Activated T-helper 2 cell treated with anti-CD3 and anti-CD28 coated beads, Interferon-gamma antibody, Interleukin-2, Interleukin-4, amounts not matched to agents 10 μg/mL and 5 μg/mL and 100 μg/mL, durations not matched to agents 14 hours and 24 hours and 36 hours (primary cell): Measurements from ENCODE around the gene MLLT1. TPM values are rescaled to one million over a fixed set of nuclear protein-coding genes. Genes with fewer than 3 reads are reported as not detected.

Experiments
- DNase-seq: peaks from one replicate; pipeline ENCODE4 v3.0.0; 2021; ENCODE audit warnings: low spot score
- H3K27ac Mint-ChIP-seq: one replicate; pipeline ENCODE4 v1.8.0; 2021; ENCODE audit warnings: mixed read lengths
- H3K27me3 Mint-ChIP-seq: one replicate; pipeline ENCODE4 v1.8.0; 2021; ENCODE audit warnings: low read depth, mixed read lengths
- H3K36me3 Mint-ChIP-seq: one replicate; pipeline ENCODE4 v1.8.0; 2021; ENCODE audit warnings: low read depth, mixed read lengths
- H3K4me1 Mint-ChIP-seq: one replicate; pipeline ENCODE4 v1.8.0; 2021; ENCODE audit warnings: low read depth, mixed read lengths
- H3K4me3 Mint-ChIP-seq: one replicate; pipeline ENCODE4 v1.8.0; 2021; ENCODE audit warnings: low read depth, mild to moderate bottlenecking, moderate library complexity, mixed read lengths
- H3K9me3 Mint-ChIP-seq: one replicate; pipeline ENCODE4 v1.8.0; 2021; ENCODE audit warnings: mixed read lengths
- intact Hi-C: fragments of 100-400 bp; cut with micrococcal nuclease; formaldehyde crosslinking; loops from one replicate; pipeline ENCODE4 v1.15.1; 2023
- total RNA-seq: library from RNA; stranded (reverse); gene quantifications from 2 replicates; pipeline ENCODE4 v1.2.3, GENCODE V29; 2022

MLLT1 gene
- total RNA-seq, 1 donor from 2014 or later, result 58.7 TPM

GRCh38 chr19:6246174-6247006, 33.4 kb downstream of the MLLT1 start:
- H3K9me3 Mint-ChIP-seq, result no peaks in the 10 kb centered on the region
- H3K27me3 Mint-ChIP-seq, result no peaks in the 10 kb centered on the region
- H3K4me3 Mint-ChIP-seq, result no peak overlapping the region
- intact Hi-C loops, result loop anchor here (10.0 kb wide), 1 partner anchor 82 kb away; no protein-coding TSS in a partner anchor
- peaks cover 35% of the 10 kb centered on the region for H3K4me1 Mint-ChIP-seq
- no peak overlapping the region for H3K27ac Mint-ChIP-seq
- peaks cover 31% of the 10 kb centered on the region for H3K36me3 Mint-ChIP-seq
- no peak for DNase-seq

GRCh38 chr19:6242677-6243076, 37.1 kb downstream of the MLLT1 start:
- peak overlapping the region; percentile 17 for H3K27ac Mint-ChIP-seq
- H3K9me3 Mint-ChIP-seq, result no peaks in the 10 kb centered on the region
- no peaks in the 10 kb centered on the region for H3K27me3 Mint-ChIP-seq
- intact Hi-C loops, result loop anchor here (10.0 kb wide), 1 partner anchor 78 kb away; no protein-coding TSS in a partner anchor
- H3K4me3 Mint-ChIP-seq, result no peak overlapping the region
- DNase-seq, result no peak
- peaks cover 37% of the 10 kb centered on the region for H3K4me1 Mint-ChIP-seq
- peaks cover 25% of the 10 kb centered on the region for H3K36me3 Mint-ChIP-seq

DNA sequence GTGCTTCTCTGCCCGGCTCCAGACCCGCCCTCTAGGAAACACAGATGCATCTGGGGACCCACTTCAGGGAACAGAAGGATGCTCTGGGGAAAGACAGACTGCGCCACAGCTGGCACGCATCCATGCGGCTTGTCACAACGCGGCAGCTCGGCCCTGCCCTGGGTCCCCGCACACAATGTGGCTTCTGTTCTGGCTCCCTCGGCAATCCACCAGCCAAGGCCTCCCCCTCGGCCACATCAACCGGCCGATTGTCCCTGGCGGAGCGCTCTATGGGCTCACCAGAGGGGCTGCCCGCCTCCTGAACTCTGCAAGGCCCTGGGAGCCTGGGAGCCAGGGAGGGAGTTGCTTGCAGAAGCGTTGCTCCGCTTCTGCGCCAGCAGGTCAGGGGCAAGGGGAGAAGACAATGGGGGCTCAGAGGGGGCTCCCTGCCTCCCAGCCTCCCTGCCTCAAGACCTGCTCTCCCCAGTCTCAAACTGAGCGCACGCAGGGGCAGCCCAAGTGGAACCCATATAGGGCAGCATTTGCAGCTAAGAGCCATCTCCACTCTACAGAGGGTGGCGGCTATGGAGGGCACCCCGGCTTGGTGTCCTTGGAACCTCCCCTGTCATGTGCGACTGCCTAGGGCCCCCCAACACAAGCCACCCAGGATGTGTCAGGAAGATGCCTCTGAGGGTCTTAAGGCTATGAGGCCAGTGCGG, 37.9 kb downstream of the MLLT1 start:
- peaks cover 18% of the 10 kb centered on the region for H3K36me3 Mint-ChIP-seq
- H3K4me3 Mint-ChIP-seq, result no peak overlapping the region
- no peak overlapping the region for H3K27ac Mint-ChIP-seq
- intact Hi-C loops, result loop anchor here (10.0 kb wide), 1 partner anchor 77 kb away; no protein-coding TSS in a partner anchor
- peaks cover 37% of the 10 kb centered on the region for H3K4me1 Mint-ChIP-seq
- H3K9me3 Mint-ChIP-seq, result no peaks in the 10 kb centered on the region
- H3K27me3 Mint-ChIP-seq, result no peaks in the 10 kb centered on the region
- no peak for DNase-seq

- Mint-ChIP-seq H3K9me3 (no peaks in the 10 kb centered on the region), H3K4me3 (no peak overlapping the region), H3K27ac (no peak overlapping the region), H3K4me1 (peaks cover 32% of the 10 kb centered on the region), H3K36me3 (peaks cover 12% of the 10 kb centered on the region), H3K27me3 (no peaks in the 10 kb centered on the region)
- intact Hi-C loops, result loop anchor here (10.0 kb wide), 1 partner anchor 76 kb away; no protein-coding TSS in a partner anchor
- no peak for DNase-seq
Observed at GRCh38 chr19:6241056-6241455, 38.7 kb downstream of the MLLT1 start.

DNA sequence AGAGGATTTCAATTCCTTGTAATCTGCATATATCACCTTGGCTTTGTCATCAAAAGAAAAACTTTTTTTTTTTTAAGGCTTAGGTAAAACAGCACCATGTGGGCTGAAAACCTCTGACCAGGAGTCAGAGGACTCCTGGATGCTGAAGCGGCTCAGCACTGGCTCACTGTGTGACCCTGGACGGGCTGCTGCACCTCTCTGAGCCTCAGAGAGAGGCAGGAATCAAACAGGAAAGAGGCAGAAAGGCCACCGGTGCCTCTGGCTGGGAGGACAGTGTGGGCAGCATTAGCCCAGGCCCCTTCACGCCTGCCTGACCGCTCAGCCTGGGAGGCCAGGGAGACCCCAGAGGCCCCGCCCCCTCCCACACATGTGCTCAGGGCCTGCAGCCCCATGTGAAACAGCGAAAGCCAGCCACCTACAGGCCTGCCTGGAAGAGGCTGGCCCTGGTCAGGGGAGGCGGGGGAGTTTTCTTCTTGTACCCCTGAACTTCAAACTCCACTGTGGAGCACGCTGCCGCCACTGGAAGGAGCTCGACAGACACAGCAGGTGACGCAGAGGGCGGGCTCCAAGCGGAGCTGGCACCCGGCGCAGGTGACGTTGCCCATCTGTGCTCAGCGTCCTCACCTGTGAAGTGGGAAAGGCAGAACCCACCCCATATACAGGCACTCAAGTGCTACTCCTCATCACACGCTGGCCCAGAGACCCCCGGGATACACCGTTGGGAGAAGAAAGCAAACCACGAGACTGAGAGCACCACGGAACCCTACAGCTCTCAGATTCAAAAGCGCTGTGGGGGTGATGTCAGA, 39.7 kb downstream of the MLLT1 start:
- no peaks in the 10 kb centered on the region for H3K27me3 Mint-ChIP-seq
- no peaks in the 10 kb centered on the region for H3K9me3 Mint-ChIP-seq
- H3K36me3 Mint-ChIP-seq, result peaks cover 12% of the 10 kb centered on the region
- no peak for DNase-seq
- no peak overlapping the region for H3K27ac Mint-ChIP-seq
- intact Hi-C loops, result loop anchor here (10.0 kb wide), 1 partner anchor 75 kb away; no protein-coding TSS in a partner anchor
- no peak overlapping the region for H3K4me3 Mint-ChIP-seq
- H3K4me1 Mint-ChIP-seq, result peaks cover 32% of the 10 kb centered on the region

DNA sequence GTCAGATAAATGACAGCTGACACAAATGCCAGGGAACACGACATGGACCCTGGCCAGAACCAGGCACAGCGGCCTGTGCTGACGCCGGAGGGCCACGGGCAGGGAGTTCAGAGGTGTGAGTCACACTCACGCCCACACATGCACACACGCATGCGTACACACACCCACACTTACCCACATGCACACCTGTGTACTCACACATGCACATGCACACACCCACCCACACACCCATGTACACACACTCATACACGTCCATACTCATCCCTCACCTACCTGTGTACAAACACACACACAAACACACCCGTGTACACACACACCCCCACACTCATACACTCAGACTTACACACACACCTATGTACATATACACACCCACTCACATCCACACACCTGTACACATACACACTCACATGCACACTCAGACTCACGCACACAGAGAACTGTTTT, 40.4 kb downstream of the MLLT1 start:
- Mint-ChIP-seq H3K27me3 (no peaks in the 10 kb centered on the region), H3K4me3 (no peak overlapping the region), H3K4me1 (peaks cover 31% of the 10 kb centered on the region), H3K9me3 (no peaks in the 10 kb centered on the region), H3K36me3 (peaks cover 8% of the 10 kb centered on the region), H3K27ac (peak overlapping the region; percentile 20)
- intact Hi-C loops, result no loop called here
- DNase-seq, result no peak

- Mint-ChIP-seq H3K27ac (peak overlapping the region; percentile 62), H3K4me3 (no peak overlapping the region), H3K27me3 (no peaks in the 10 kb centered on the region), H3K9me3 (no peaks in the 10 kb centered on the region), H3K4me1 (peaks cover 27% of the 10 kb centered on the region), H3K36me3 (peaks cover 3% of the 10 kb centered on the region)
- DNase-seq, result no peak
- intact Hi-C loops, result no loop called here
Observed at GRCh38 chr19:6238643-6239281, 41.0 kb downstream of the MLLT1 start.

DNA sequence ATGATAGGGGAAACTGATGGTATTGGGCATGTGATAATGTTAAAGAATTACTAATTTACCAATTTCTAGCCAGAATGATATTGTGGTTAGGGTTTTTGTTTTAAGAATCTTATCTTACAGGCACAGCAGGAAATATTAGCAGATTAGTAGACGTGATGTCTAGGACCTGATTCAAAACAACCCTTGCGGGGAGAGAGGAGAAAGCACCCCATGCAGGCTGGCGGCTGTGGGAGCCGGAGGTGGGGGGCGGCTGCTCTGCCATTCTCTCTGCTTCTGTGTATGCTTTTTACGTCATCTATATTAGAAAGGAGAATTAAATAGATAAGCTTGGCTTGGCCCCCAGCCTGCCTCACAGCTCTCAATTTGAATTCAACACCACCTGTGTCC, 41.5 kb downstream of the MLLT1 start:
- no peak for DNase-seq
- H3K36me3 Mint-ChIP-seq, result peaks cover 3% of the 10 kb centered on the region
- H3K27me3 Mint-ChIP-seq, result no peaks in the 10 kb centered on the region
- H3K4me1 Mint-ChIP-seq, result peaks cover 23% of the 10 kb centered on the region
- intact Hi-C loops, result no loop called here
- peak overlapping the region; percentile 62 for H3K27ac Mint-ChIP-seq
- H3K4me3 Mint-ChIP-seq, result no peak overlapping the region
- H3K9me3 Mint-ChIP-seq, result no peaks in the 10 kb centered on the region

GRCh38 chr19:6236310-6237291, 43.2 kb downstream of the MLLT1 start:
- peaks cover 23% of the 10 kb centered on the region for H3K4me1 Mint-ChIP-seq
- DNase-seq, result no peak
- no peaks in the 10 kb centered on the region for H3K27me3 Mint-ChIP-seq
- intact Hi-C loops, result no loop called here
- H3K27ac Mint-ChIP-seq, result no peak overlapping the region
- peaks cover 3% of the 10 kb centered on the region for H3K36me3 Mint-ChIP-seq
- H3K4me3 Mint-ChIP-seq, result no peak overlapping the region
- no peaks in the 10 kb centered on the region for H3K9me3 Mint-ChIP-seq

DNA sequence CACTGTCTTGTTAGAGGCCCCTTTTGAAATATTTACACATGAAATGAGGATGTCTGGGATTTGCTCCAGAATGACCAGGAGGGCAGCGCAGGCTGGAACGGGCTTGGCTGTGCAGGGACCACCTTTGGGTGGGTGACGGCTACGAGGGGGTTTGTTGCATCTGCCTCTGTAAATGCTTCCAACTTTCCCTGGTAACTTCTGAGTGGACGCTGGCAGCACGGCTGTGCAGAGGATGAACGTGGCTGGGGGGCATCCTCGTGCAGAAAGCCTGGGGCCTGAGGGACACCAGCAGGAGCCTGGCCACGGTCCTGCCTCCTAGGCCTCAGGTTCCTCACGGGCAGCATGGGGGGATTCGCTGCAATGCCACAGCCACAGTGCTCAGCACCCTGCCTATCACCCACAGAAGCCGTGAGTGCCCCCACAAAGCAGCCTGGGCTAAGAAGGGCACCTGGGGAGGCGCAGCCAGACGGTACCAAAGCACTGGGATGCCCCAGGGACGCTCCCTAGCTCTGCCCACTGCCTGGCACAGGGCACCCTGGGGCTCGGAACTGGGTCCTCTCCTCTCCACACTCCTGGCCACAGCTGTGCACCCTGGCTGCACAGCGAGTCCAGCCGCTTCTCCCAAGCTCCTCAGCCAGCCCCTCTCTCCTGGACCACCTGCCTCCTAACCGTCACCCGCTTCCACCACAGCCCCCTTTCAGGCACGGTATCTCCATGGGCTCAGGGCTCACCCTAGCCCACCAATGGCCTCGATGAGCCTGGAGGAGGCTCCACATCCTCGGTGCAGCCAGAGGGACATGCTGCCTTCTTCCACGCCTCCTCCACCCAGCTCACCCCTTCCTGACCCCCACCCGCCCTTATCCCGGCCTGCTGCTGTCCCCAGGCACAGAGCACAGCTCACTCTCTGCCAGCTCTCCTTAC, 44.5 kb downstream of the MLLT1 start:
- peaks cover 23% of the 10 kb centered on the region for H3K4me1 Mint-ChIP-seq
- H3K9me3 Mint-ChIP-seq, result no peaks in the 10 kb centered on the region
- no peak overlapping the region for H3K27ac Mint-ChIP-seq

DNA sequence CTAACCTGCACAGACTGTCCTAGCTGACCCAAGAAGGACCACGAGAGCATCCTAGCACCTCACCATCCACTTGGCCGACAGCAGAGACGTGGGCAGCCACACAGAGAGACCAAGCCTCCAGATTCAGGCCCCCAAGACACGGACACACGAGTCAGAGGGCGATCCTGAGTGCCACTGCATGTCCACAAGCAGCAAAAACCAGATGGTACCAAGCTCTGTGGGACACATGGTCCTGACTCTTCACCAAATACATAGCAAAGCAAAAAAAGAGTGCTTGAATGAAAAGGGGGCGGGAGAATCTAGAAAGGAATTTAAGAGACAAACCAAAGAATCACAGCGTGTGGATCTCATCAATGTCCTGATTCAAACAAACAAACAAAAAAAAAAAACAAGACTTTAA, 45.2 kb downstream of the MLLT1 start:
- H3K27me3 Mint-ChIP-seq, result no peaks in the 10 kb centered on the region
- DNase-seq, result no peak
- no peak overlapping the region for H3K27ac Mint-ChIP-seq
- H3K4me3 Mint-ChIP-seq, result no peak overlapping the region
- intact Hi-C loops, result no loop called here
- peaks cover 20% of the 10 kb centered on the region for H3K4me1 Mint-ChIP-seq
- H3K9me3 Mint-ChIP-seq, result no peaks in the 10 kb centered on the region
- H3K36me3 Mint-ChIP-seq, result peaks cover under 1% of the 10 kb centered on the region

More for the DNA sequence above, 44.5 kb downstream of the MLLT1 start:
- H3K4me3 Mint-ChIP-seq, result no peak overlapping the region
- no peaks in the 10 kb centered on the region for H3K27me3 Mint-ChIP-seq
- intact Hi-C loops, result no loop called here
- DNase-seq, result no peak
- peaks cover 3% of the 10 kb centered on the region for H3K36me3 Mint-ChIP-seq
